ENCODE measurements around the gene MIB2. TPM values are rescaled to one million over a fixed set of nuclear protein-coding genes. Genes with fewer than 3 reads are reported as not detected.

Gene MIB2
- total RNA-seq, 4 donors from 2014 or later: 50.5 to 108 (median 98.6) TPM

DNA sequence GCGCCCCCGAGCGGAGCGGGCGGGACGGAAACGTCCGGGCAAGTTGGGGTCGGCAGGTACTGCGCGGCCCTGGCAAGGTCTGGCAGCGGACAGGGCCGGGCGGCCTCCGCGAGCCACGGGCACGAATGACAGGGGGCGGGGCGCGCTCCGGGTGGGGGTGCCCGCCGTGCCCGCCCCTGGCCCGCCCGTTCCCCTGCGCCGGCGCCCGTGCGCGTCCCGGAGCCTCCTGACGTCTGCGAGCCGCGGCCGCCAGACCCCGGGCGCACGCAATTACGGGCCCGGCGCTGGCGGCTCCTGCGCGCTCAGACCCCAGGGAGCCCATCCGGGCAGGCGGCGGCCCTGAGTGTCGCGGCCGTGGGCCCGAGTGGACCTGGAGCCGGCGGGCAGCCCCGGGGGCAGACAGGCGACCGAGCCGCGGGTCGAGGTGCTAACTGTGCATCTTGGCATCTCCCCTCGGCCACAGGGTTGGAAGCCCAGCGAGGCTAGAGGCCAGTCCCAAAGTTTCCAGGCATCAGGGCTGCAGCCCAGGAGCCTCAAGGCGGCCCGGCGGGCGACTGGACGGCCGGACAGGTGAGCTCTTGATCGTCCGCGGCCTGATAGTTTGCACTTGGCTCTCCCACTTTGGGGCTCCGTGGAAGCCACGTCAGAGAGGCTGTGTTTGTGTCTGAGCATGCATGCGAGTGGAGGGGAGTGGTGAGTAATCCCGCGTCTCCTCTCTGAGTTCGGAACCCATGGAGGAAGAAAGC is 918 bp downstream of the MIB2 start:
- Histone ChIP-seq H3K27me3 (no peaks in the 10 kb centered on the region), H3K4me1 (peaks cover 0 to 53% (median 28%) of the 10 kb centered on the region in 4 donors), H3K4me3 (peak overlapping the region; percentile 44 to 96 (median 92)), H3K36me3 (peaks cover 0 to 33% (median 0%) of the 10 kb centered on the region in 3 donors), H3K27ac (peak overlapping the region; percentile 99 to 100 (median 100)), H3K9me3 (no peaks in the 10 kb centered on the region)
- no peak for DNase-seq (ENCODE audit: low spot score in 2 of 2)
- TF ChIP-seq, protein P1, sequence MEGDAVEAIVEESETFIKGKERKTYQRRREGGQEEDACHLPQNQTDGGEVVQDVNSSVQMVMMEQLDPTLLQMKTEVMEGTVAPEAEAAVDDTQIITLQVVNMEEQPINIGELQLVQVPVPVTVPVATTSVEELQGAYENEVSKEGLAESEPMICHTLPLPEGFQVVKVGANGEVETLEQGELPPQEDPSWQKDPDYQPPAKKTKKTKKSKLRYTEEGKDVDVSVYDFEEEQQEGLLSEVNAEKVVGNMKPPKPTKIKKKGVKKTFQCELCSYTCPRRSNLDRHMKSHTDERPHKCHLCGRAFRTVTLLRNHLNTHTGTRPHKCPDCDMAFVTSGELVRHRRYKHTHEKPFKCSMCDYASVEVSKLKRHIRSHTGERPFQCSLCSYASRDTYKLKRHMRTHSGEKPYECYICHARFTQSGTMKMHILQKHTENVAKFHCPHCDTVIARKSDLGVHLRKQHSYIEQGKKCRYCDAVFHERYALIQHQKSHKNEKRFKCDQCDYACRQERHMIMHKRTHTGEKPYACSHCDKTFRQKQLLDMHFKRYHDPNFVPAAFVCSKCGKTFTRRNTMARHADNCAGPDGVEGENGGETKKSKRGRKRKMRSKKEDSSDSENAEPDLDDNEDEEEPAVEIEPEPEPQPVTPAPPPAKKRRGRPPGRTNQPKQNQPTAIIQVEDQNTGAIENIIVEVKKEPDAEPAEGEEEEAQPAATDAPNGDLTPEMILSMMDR (IDR thresholded peaks at IDR 0.05): no peak
- TF ChIP-seq POLR2A (IDR thresholded peaks at IDR 0.05): no peak
- no peak for TF ChIP-seq EP300 (IDR thresholded peaks at IDR 0.05)
- 5 to 40% methylated on average over 10 to 24 of the region's 80 CpGs for WGBS, 2 donors

DNA sequence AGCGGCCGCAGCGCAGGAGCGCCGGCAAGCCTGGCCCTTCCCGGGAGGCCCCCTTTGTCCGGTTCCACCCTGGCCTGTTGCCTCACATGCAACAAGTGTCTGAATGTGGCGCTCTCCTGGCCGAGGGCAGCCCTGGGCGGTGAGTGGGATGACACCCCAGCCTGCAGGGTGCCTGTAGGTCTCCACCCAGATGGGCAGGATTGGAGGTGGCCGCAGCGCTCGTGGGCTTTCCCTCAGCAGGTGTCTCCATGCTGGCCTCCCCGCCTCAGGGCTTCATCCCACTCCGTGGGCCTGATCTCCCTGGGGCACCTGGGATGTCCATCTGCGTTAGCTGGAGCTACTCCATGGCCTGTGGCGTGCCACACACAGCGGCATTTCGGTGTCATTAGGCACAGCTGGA is 1.5 kb downstream of the MIB2 start:
- 72 to 76% methylated on average over 19 of the region's 19 CpGs for WGBS, 2 donors
- Histone ChIP-seq H3K27ac (peak overlapping the region in 1 of 4 donors; percentile 99), H3K4me3 (peak overlapping the region; percentile 44 to 96 (median 92)), H3K9me3 (no peaks in the 10 kb centered on the region), H3K4me1 (peaks cover 0 to 50% (median 28%) of the 10 kb centered on the region in 4 donors), H3K27me3 (no peaks in the 10 kb centered on the region), H3K36me3 (peaks cover 0 to 39% (median 0%) of the 10 kb centered on the region in 3 donors)
- no peak for DNase-seq (ENCODE audit: low spot score in 2 of 2)
- TF ChIP-seq, protein P1 (IDR thresholded peaks at IDR 0.05): no peak
- no peak for TF ChIP-seq POLR2A (IDR thresholded peaks at IDR 0.05)
- TF ChIP-seq EP300 (IDR thresholded peaks at IDR 0.05): no peak

- DNase-seq (ENCODE audit: low spot score in 2 of 2): no peak
- 84 to 87% methylated on average over 9 to 11 of the region's 11 CpGs for WGBS, 2 donors
- H3K4me1 ChIP-seq: peaks cover 0 to 48% (median 28%) of the 10 kb centered on the region in 4 donors
Observed at GRCh38 chr1:1617516-1617915, 2.2 kb downstream of the MIB2 start.

GRCh38 chr1:1617925-1618324 is 2.6 kb downstream of the MIB2 start:
- H3K36me3 ChIP-seq: peaks cover 0 to 44% (median 0%) of the 10 kb centered on the region in 3 donors
- H3K27me3 ChIP-seq: no peaks in the 10 kb centered on the region
- no peak for DNase-seq (ENCODE audit: low spot score in 2 of 2)
- WGBS, 2 donors: 88 to 94% methylated on average over 3 to 5 of the region's 6 CpGs
- H3K4me1 ChIP-seq: peaks cover 0 to 48% (median 28%) of the 10 kb centered on the region in 4 donors
- TF ChIP-seq, protein P1 (IDR thresholded peaks at IDR 0.05): no peak
- no peak for TF ChIP-seq POLR2A (IDR thresholded peaks at IDR 0.05)
- TF ChIP-seq EP300 (IDR thresholded peaks at IDR 0.05): no peak
- no peak overlapping the region for H3K4me3 ChIP-seq
- H3K9me3 ChIP-seq: no peaks in the 10 kb centered on the region
- no peak overlapping the region for H3K27ac ChIP-seq

More at GRCh38 chr1:1617516-1617915, 2.2 kb downstream of the MIB2 start:
- no peaks in the 10 kb centered on the region for H3K9me3 ChIP-seq
- no peaks in the 10 kb centered on the region for H3K27me3 ChIP-seq
- TF ChIP-seq POLR2A (IDR thresholded peaks at IDR 0.05): no peak
- TF ChIP-seq, protein P1 (IDR thresholded peaks at IDR 0.05): no peak
- no peak for TF ChIP-seq EP300 (IDR thresholded peaks at IDR 0.05)
- no peak overlapping the region for H3K27ac ChIP-seq
- peaks cover 0 to 40% (median 0%) of the 10 kb centered on the region in 3 donors for H3K36me3 ChIP-seq
- H3K4me3 ChIP-seq: no peak overlapping the region

GRCh38 chr1:1618396-1619068 is 3.2 kb downstream of the MIB2 start:
- Histone ChIP-seq H3K4me3 (no peak overlapping the region), H3K9me3 (no peaks in the 10 kb centered on the region), H3K4me1 (peaks cover 0 to 44% (median 25%) of the 10 kb centered on the region in 4 donors), H3K36me3 (peaks cover 0 to 49% (median 0%) of the 10 kb centered on the region in 3 donors), H3K27ac (no peak overlapping the region), H3K27me3 (no peaks in the 10 kb centered on the region)
- no peak for DNase-seq (ENCODE audit: low spot score in 2 of 2)
- 95 to 98% methylated on average over 8 to 9 of the region's 9 CpGs for WGBS, 2 donors
- TF ChIP-seq POLR2A (IDR thresholded peaks at IDR 0.05) (no peak), EP300 (IDR thresholded peaks at IDR 0.05) (no peak)
- TF ChIP-seq, protein P1 (IDR thresholded peaks at IDR 0.05): no peak

All from tibial nerve (tissue), 4 donors.